Ramos (cell line): ENCODE data around the gene GJA4.

Source experiments
- in situ Hi-C: fragments of 300-500 bp; cut with MboI; formaldehyde crosslinking; loops from one replicate; pipeline ENCODE4 v1.14.3; 2022; ENCODE audit warnings: low sequenced_read_pairs; ENCODE audit not compliant: unreplicated experiment

Gene GJA4

DNA sequence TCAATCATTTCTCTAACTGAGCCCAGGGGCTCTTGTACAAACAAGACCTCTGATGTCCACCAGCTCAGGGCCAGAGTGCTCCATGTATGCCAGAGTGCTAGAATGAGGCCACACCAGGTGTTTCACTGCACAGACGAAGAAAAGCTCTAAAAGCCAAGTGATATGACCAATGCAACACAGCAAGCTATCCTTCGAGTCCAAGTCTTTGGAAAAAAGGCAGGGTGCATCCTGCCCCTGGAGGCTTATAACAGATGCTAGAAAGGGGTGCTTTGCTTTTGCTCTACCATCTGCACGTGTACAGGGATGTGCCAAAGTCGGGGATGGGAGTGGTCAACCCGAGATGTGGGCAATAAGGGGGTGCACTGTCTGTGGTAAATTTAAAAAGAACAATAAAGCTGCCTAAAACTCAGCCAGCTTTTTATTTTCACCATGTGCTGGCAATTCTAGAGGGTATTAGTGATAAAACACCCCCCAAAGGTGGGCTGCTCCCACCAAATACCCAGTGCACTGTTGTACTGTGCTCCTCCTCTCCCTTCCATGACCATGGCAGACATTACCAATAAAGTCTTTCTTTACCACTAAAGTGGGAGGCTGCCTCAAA lies 34.6 kb downstream of the GJA4 start:
- in situ Hi-C loops: no loop called here

DNA sequence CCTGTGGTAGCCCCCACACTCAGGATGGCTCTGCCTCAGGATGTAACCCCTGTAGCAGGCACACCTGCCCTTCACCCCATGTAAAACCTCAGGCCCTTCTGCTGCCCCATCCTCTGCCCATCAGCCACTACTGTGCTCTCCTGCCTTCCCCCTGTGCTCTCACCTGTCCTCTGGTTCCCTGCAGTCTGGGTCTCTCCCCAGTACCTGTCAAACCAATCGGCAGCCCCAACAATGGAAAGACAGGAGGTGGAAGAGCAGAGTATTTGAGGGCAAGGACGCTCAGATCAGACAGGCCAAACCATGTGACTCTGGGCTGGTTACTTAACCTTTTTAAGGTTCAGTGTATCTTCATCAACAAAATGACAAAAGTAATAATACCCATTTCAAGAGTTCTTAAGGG lies 35.8 kb downstream of the GJA4 start:
- in situ Hi-C loops: no loop called here

DNA sequence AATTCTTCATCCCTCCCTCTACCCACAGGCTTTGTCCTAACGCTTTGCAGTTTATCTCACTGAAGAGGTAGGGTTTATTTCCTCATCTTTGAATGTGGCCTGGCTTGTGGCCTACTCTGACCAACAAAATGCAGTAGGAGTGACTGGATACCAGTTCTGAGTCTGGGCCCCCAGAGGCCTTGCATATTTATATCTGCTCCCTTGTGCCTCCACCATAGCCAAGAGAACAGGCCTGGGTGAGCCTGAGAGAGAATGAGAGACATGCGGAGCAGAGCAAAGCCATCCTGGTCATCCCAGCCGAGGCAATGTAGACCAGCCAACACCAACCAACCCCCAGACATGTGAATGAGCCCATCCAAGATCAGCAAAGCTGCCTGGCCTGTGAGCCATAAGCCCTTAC lies 36.5 kb downstream of the GJA4 start:
- in situ Hi-C loops: no loop called here

DNA sequence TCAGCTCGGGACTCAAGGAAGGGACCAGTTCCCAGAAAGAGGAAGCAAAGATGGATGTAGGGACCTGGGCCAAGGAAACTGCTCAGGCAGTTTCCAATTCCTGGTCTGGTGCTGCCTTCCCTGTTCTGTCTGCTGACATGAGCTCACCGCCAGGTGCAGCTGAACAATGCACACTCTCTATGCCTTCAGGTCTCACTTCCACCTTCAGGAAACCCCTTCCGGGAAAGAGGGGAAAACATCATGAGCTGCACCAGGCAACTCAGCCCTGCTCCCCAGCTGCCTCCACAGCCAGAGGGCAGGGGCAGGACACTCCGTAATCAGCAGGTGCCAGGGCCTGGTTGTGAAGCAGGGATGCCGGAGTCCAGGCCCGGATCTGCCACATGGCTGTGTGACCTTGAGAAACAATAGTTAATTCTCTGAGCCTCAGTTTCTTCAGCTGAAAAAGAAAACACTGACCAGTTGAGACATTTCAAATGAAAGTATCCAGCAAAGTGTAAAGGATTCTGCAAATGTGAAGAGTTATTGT lies 39.0 kb downstream of the GJA4 start:
- in situ Hi-C loops: no loop called here

DNA sequence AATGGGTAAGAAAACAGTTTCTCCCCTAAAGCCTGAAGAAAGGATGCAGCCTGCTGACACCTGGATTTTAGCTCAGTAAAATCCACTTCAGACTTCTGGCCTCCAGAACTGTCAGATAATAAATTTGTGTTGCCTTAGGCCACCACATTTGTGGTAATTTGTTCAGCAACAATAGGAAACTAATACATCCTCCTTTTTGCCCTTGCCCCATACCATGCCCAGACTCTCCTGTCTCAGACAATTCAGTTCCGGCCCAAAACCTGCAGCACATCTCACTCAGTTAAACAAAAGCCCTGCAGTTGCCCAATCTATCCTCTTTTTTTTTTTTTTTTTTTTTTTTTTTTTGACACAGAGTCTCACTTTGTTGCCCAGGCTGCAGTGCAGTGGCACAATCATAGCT lies 40.9 kb downstream of the GJA4 start:
- in situ Hi-C loops: no loop called here

DNA sequence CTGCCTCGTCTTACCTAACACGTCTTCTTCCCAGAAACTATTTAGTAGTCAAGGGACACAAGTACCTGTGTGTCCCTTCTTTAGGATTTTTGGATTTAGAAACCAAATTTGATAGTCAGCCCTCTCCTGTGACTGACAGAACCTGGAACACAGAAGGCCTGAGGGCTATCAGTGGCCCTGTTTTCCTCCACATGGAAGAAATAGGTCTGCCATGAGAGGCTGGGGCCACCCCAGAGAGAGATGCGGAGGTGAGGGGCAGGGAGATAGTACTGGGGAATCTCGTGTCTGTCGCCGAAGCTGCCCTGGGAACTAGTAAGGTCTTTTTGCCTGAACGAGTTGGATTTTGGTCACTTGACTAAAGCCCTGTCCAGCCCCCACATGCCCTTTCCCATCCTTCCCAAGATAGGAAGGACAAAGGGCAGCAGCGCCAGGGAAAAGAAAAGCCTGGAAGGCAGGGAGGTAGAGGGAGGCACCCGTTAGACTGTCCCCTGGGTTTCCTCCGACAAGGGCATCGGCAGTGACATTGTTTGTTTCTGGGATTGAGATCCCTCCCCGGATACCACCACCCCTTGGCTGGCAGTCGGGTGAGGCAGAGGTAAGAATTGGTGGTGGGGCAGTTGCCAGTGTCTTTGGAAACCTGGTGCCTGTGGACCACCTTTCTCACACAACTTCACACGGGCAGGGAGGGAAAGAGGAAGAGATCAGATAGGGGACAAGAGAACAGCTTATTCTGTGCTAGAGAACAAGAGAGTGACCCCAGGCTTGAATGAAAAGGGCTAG lies 46.9 kb downstream of the GJA4 start:
- in situ Hi-C loops: no loop called here

DNA sequence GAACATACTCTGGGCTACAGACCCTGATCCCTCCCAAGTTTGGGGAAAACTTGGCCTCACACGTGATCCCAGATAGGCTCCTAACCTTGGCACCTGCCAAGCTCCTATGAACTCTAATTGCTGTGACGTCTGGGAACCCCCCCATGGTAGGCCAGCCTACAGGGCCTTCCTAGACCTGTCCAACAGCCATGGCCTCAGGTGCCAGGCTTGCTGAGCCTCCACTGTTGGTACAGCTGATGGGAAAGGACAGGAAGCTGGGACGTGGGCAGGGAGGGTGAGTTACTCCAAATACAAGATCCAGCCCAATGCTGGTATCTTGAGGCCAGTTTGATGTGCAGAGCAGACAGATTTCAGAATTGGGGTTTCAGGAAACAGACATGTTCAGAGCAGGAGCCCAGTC lies 47.6 kb downstream of the GJA4 start:
- in situ Hi-C loops: no loop called here

DNA sequence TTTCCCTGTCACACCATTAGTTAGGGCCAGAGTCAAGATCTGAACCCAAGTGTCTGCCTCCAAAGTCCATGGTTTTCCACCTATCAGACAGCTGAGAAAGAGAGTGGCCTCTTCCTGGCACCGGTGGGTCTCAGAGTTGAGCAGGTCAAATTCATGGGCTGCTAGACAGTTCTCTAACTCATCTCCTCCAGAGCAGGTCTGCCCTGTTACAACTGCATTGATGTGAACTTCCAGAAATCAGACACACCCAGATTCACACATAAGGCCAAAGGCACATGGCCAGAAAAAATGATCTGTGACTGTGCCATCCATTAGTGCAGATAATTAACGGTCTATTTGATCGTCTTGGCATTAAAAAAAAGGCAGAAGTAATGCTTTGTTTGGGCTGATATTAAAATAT lies 49.3 kb downstream of the GJA4 start:
- in situ Hi-C loops: no loop called here

DNA sequence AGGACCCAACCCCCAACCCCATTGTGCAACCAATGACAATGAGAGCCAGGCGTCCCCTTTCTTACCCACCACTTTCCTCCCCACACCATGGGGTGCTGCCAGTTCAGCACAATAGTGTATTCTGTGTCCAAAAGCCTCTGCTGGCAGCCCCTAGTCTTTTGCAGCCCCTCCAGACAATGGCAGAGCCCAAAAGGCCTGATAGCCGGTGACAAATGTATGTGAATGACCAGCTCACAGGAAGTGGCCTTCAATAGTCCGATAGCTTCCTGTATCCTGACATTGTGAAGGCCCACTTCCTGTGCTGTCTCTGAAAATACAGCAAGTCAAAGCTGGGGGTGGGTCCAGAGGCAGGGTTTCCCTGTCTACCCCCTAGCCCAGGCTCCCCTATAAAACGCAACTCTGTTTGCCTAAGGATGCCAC lies 50.2 kb downstream of the GJA4 start:
- in situ Hi-C loops: no loop called here

DNA sequence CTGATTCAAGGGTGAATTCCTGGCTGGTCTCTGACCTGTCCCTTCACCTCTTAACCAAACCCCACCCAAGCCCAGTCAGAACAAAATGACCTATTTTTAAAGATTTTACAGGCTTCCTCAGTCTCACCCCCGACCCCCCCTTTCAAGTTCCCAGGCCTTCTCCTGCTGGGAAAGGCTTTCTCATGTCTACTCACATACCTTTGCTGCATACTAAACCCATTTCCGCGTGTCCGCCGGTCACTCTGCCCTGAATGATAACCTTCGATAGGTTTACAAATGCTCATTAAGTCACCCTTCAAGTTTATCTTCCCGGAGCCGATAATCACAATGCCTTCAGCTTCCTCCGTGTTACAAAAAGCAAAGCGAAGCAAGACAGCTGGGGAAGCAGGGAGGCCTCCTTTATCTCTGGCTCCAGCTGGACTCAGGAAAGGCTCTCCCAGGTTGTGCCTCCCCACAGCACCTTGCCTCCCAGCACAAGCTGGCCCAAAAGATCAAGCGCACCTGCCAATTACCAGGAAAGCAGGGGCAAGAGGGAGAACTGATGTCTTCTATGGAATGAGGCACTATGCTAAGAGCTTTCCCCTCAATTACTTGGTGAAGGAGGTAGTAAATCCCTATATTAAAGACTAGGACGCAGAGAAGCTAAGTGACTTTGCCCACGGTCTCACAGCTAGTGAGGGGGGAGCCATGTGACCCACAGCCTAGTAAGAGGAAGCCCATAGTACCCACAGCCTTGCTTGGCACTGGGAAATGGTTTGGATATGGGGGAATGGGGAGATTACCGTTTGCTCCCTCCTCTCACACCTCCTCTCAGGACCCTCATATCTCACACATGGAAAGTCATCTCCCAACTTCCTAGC lies 50.8 kb downstream of the GJA4 start:
- in situ Hi-C loops: no loop called here

DNA sequence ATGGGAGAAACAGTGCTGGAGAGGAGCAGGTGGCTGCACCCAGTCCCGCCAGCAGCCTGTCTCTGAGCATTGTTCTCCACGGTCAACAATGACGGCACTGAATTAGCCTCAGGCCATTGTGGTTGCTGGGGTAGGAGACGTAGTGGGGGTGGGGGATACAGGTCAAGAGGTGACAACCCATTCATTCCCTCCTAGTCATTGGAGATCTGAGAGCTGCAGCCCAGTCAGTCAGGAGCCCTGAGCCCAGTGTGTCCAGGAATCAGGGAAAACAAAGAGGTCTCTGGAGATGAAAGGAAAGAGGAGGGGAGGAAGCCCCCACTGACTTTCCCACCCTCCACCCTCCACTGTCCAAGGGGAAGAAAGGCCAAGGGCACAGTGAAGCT lies 51.4 kb downstream of the GJA4 start:
- in situ Hi-C loops: no loop called here
